Panc1 (cell line): ENCODE results near the gene IER5L.

Experiments used
- POLR2AphosphoS5 ChIP-seq: IDR thresholded peaks from 2 replicates; pipeline ENCODE4 v1.6.1; 2012; ENCODE audit warnings: mild to moderate bottlenecking, low read depth, low read length, moderate library complexity
- REST ChIP-seq, 2 experiments: IDR thresholded peaks; 2 replicates each; pipeline ENCODE4 v1.6.1; 2011 to 2012; ENCODE audit warnings: low read depth in 2 of 2, control low read depth in 1 of 2, low read length in 1 of 2, mild to moderate bottlenecking in 1 of 2, moderate library complexity in 1 of 2; ENCODE audit not compliant: insufficient read depth in 1 of 2
- SIN3A ChIP-seq: IDR thresholded peaks from 2 replicates; pipeline ENCODE4 v1.6.1; 2012; ENCODE audit warnings: low read depth, mild to moderate bottlenecking, low read length, moderate library complexity, borderline replicate concordance; ENCODE audit not compliant: insufficient read depth
- TCF7L2 ChIP-seq: IDR thresholded peaks from 2 replicates; pipeline ENCODE4 v1.6.1; 2011; ENCODE audit warnings: mild to moderate bottlenecking, low read depth, low read length, inconsistent platforms
- TF ChIP-seq, protein P1 (sequence below): fragments of 450-650 bp; IDR thresholded peaks from 2 replicates; pipeline ENCODE4 v1.5.1; 2017; ENCODE audit warnings: mild to moderate bottlenecking

DNA sequence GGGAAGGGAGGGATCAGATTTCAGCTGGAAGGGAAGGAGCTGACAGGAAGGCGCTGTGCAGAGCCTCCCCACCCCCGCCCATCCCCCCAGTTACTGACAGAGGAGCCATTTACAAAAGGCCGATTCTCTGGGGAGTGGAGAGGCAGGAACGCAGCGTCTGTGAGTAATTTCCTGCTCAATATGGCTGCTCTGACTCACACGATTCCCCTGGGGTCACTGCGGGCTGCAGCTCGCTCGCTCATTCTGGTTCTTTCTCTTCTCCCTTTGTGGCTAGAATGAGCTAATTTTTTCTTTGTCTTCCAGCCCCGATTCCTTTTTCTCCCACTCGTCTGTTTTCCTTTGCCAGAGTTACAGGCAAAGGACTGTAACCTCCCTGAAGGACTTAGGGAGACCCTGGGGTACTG, 38.1 kb downstream of the IER5L start:
- TF ChIP-seq, protein P1, sequence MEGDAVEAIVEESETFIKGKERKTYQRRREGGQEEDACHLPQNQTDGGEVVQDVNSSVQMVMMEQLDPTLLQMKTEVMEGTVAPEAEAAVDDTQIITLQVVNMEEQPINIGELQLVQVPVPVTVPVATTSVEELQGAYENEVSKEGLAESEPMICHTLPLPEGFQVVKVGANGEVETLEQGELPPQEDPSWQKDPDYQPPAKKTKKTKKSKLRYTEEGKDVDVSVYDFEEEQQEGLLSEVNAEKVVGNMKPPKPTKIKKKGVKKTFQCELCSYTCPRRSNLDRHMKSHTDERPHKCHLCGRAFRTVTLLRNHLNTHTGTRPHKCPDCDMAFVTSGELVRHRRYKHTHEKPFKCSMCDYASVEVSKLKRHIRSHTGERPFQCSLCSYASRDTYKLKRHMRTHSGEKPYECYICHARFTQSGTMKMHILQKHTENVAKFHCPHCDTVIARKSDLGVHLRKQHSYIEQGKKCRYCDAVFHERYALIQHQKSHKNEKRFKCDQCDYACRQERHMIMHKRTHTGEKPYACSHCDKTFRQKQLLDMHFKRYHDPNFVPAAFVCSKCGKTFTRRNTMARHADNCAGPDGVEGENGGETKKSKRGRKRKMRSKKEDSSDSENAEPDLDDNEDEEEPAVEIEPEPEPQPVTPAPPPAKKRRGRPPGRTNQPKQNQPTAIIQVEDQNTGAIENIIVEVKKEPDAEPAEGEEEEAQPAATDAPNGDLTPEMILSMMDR = no peak
- TF ChIP-seq REST (IDR thresholded peaks at IDR 0.05; ENCODE audit: insufficient read depth in 1 of 2, low read depth in 2 of 2, low read length in 1 of 2) (no peak), POLR2AphosphoS5 (no peak; the same call in none of the 2 replicates), TCF7L2 (no peak), SIN3A (no peak)
